GM18507 (cell line): ENCODE measurements around the gene ARF3.

Experiments used
- DNase-seq: peaks from one replicate; pipeline ENCODE4 v3.0.0; 2011; ENCODE audit warnings: low read depth; ENCODE audit not compliant: insufficient read length; ENCODE audit errors: extremely low spot score
- FAIRE-seq: peaks from 2 replicates; lab custom pipeline; 2011; peaks lifted over from hg19 to GRCh38; lab: Jason Lieb, UNC

The ARF3 gene

DNA sequence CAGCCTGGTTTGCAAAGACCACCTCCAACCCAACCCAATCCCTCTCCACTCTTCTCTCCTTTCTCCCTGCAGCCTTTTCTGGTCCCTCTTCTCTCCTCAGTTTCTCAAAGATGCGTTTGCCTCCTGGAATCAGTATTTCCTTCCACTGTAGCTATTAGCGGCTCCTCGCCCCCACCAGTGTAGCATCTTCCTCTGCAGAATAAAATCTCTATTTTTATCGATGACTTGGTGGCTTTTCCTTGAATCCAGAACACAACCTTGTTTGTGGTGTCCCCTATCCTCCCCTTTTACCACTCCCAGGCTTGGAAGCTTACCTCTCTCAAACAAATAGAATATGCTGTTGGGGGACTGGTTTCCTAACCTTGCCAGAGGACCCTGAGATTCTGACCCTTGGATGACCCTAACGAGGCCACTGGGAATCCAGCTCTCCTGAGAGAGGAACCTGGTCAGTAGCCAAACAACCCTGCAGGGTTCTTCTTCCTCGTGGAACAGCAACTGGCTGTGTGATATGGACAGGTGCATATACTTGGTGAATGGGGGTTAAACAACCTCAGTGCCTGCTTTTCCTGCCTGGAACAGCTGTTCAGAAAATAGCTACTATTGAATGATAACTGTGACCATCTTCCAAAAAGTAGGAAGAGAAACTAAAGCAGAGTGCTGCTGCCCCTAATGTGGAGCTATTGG, 25.3 kb upstream of the ARF3 start:
- no peak for FAIRE-seq
- no peak for DNase-seq

DNA sequence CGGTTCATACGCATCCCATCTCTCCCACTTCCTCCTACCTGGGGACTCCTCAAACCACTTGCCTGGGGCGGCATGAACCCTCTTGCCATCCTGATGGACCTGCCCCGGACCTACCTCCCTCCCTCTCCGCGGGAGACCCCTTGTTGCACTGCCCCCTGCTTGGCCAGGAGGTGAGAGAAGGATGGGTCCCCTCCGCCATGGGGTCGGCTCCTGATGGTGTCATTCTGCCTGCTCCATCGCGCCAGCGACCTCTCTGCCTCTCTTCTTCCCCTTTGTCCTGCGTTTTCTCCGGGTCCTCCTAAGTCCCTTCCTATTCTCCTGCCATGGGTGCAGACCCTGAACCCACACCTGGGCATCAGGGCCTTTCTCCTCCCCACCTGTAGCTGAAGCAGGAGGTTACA, 24.5 kb upstream of the ARF3 start:
- FAIRE-seq (no peak), DNase-seq (no peak)

DNA sequence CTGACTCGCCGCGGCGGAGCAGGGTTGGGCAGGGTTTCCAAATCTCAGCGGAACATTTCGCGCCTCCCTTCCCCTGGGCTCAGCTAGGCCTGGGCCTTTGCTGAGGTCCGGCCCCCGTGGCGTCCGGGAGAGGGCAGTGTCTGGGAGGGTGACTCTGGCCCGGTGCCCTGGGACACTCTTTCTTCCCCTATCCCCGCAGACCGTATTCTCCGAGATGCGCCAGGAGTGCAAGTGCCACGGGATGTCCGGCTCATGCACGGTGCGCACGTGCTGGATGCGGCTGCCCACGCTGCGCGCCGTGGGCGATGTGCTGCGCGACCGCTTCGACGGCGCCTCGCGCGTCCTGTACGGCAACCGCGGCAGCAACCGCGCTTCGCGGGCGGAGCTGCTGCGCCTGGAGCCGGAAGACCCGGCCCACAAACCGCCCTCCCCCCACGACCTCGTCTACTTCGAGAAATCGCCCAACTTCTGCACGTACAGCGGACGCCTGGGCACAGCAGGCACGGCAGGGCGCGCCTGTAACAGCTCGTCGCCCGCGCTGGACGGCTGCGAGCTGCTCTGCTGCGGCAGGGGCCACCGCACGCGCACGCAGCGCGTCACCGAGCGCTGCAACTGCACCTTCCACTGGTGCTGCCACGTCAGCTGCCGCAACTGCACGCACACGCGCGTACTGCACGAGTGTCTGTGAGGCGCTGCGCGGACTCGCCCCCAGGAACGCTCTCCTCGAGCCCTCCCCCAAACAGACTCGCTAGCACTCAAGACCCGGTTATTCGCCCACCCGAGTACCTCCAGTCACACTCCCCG, 23.9 kb upstream of the ARF3 start:
- FAIRE-seq = no peak
- no peak for DNase-seq

DNA sequence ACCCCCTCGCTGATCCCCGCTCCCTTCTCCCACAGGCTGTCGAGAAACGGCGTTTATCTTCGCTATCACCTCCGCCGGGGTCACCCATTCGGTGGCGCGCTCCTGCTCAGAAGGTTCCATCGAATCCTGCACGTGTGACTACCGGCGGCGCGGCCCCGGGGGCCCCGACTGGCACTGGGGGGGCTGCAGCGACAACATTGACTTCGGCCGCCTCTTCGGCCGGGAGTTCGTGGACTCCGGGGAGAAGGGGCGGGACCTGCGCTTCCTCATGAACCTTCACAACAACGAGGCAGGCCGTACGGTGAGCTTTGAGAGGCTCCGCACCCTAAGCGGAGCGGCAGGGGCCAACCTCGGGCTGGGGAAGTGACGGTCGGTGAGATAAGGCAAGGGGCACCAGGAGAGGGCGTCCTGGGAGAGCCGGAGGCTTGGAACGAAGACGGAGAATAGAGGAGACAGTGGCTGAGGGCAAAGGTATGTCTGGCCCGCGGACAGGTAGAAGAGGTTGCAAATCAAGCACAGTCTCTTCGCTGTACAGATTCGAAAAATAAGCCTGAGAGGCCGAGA, 23.2 kb upstream of the ARF3 start:
- no peak for DNase-seq
- no peak for FAIRE-seq

DNA sequence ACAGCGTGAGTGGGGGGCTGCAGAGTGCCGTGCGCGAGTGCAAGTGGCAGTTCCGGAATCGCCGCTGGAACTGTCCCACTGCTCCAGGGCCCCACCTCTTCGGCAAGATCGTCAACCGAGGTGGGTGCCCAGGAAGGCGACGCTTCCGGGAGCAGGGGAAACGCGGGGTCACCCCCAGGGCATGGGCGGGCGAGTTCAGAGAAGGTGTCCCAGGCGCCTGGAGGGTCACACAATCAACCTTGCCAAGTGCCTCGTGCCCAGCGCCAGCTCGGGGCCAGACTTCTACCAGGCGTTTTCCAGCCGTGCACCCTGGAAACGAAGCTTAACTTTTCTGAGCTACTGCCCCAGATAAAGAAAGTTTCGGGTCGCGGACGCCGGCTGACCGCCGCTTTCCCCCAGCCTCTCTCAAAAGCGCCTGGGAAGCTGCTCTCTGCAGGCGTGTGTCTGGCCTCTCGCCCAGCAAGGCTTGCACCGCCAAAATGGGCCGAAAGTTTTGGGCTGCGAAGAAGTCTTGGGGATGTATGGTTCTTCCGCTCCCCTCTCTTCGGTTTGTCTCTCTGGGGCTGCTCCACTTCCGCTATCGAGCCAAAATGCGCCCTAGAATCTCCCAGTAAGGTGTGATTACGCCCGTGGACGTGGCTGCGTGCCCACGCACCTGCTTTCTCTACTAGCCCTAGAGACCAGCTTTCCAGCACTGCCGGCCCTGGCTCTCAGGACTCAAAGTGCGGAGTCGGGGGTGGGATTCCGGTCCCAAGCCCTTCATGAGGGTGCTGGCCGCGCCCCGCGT, 22.5 kb upstream of the ARF3 start:
- DNase-seq (no peak), FAIRE-seq (peak; percentile 39)

DNA sequence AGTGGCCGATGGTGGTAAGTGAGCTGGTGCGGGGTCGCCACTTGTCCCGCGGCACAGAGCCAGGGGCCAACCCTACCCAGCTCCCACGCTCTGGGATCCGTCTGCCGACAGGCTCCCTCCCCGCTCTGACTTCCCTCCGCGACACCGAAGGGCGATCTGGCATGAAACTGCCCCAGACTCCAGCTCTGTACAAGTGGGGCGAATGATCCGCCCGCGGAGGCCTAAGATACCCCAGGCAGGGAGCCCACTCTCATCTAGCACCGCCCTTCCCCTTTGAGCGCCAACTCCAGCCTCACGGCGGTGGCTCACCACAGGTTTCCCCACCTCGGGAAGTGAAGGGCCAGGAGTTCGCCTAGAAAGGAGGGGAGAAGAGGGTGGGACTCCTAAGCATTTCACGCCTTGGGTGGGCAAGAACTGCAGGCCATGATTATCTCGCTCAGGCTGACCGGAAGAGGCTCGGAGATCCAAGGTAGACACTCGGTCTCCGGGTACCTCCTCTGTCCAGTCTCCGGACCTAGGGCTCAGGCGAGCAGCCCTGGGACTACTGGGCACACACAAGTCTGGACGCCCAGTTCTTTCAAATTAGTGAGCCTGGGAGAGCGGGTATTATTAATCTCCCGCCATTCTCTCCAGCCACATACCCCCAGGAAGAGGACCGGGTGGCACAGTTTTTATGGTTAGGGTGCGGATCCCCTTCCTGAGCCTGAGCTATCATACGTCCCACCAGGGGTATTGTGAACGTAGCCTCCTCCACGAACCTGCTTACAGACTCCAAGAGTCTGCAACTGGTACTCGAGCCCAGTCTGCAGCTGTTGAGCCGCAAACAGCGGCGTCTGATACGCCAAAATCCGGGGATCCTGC, 21.7 kb upstream of the ARF3 start:
- FAIRE-seq = no peak

DNA sequence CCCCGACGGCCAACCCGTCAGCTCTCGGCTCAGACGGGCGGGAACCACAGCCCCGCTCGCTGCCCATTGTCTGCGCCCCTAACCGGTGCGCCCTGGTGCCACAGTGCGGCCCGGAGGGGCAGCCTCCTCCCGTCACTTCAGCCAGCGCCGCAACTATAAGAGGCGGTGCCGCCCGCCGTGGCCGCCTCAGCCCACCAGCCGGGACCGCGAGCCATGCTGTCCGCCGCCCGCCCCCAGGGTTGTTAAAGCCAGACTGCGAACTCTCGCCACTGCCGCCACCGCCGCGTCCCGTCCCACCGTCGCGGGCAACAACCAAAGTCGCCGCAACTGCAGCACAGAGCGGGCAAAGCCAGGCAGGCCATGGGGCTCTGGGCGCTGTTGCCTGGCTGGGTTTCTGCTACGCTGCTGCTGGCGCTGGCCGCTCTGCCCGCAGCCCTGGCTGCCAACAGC, 21.0 kb upstream of the ARF3 start, which contains the start of gene WNT1:
Gene WNT1 (plus strand): TSS at position 32 of the 450 bp plus-strand sequence. CDS start 329 bp downstream, at position 361.
- no peak for FAIRE-seq
- no peak for DNase-seq

More for the DNA sequence above, 21.7 kb upstream of the ARF3 start:
- no peak for DNase-seq

DNA sequence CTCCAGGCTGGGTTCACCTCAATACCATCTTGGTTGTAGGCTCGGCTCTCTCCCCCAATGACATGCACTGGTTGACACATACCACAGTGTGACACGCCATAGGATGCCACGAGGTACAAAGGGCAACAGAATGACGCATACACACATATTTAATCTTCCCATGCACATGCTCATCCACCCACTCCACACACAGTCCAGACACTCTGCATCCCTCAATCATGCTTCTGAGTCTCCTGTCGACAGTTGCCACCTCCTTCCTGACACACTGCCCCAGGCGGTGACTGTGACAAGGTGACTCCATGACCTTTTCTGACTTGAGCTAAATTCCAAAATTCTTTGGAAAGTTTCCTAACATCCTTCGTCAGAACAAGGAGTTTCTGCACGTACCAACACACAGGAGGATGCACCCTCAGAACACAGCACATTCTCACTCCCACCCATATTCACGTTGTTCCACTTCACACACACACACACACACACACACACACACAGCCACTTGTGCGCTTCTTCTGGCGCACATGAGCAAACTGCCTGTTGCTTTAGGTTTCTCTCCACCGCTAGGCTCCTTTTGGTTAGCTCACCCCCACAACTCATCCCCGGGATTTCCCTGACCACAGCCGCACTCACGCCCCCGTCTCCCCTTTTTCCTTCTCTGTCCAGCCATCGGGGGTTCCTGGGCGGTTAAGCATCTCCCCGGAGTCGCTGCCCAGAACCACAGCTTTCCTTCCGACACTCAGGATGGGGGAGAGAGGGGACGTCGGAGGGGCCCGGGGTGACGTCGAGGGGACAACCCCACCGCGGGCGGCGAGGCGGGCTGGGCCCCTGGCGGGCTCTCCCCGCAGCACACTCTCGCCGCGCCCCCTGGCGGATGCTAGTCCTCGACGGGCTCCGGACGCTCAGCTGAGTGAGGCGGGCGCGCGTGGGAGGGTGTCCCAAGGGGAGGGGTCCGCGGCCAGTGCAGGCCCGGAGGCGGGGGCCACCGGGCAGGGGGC, 20.3 kb upstream of the ARF3 start:
- DNase-seq (no peak), FAIRE-seq (peak; percentile 81)

DNA sequence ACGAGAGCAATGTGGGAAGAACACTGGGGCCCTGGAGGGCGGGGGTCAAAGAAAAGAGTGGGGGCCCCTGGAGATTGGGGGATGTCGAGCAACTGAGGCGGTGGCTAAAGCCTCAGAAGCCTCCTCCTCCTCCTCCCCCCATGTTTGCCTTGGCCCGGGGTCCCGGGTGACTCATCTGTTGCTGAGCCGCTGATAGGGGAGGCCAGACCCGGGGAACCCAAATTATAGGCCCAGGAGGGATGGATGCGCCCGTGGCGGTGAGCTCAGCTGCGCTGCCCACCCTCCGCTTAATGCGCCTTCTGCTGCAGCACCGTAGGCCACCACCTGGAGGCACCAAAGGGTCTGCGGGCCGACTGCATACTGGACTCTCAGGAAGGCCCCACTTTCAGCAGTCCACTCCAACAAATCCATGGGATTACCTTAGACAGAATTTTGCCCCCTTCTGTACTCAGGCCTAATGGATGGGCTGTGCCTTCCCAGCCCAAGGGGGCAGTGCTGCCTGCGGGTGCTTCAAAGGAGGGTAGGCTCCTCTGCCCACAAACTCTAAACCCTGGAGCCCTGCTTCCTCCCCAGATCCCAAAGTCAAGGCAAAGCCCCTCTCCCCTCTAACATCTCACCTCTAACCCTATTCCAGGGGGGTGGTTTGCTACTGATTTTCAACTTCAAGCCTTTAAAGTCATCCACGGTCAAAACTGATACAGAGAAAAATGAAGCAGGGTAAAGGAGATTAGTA, 16.8 kb upstream of the ARF3 start:
- peak; percentile 5 for FAIRE-seq
- no peak for DNase-seq

DNA sequence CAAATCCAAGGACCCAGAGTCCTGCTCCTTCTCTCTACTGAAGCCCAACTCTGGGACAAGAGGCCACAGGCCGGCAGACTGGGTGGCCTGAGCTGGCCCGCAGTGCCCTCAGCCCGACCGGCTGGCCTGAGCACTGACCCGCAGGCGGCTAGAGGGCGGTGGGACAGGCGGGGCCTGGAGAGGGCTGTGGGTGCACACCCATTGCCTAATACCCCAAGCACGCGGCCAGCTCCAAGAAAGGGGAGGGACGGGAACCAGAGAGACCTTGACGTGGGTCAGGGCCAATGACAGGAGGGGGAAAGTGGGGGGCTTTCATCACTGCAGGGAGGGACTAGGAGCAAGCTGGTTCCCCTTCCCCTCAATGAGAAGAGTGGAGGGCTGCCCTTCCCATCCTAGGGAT, 16.2 kb upstream of the ARF3 start:
- FAIRE-seq (no peak), DNase-seq (no peak)

DNA sequence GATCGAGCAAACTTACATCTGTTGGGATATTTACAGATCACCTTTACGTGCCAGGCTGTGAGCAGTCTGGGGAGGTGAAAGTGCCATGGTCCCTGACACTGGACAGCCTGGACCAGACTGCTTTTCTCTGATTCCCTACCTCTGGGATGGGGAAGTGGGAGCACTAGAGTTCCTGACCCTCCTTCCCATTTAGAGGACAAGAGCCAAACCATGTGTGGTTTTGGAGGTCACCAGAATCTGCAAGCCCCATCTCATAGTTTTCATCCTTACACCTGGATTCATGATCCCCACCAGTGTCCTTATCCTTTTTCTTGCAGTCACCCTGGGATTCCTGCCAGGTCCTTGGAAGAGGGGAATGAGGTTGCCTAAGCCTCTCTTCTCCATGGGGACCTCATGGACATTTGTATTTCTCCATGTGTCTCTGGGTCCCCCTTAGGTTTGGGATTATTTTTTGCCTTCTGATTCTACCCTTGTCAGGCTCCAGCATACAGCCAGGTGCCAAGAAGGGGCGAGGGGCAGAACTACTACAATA, 15.7 kb upstream of the ARF3 start:
- DNase-seq (no peak), FAIRE-seq (no peak)

DNA sequence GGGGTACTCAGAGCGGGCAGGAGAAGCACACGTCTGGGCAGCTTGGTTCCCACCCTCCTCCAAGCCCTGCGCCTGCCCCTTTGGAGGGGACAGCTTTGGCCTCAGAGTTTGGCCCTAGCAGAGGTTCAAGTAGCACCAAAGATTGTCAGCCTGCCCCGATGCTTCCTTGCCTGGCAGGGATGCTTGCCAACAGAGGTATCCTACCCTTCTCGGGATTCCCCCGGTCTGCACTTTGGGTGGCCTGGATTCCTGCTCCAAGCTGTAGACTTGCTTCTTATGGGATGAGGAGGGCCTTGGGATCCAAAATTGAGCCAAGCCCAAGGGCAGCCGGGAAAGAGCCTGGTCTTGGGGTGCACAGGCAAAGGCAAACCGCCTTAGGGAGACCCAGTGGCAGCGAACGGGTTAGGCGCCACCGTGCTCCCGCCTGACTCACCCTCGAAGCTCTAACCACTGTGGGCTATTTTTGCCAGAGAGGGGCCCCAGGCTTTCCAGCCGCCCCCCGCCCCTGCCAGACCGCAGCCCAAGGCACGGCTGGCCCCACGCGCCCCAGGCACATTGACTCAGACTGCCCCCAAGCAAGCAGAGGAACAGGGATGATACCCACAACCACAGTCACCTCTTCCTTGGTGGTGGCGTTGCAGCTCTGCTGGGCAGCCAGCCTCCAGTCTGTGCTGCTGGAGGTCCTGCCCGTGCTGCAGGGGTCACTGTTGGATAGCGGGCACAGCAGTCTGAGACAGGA, 15.1 kb upstream of the ARF3 start:
- FAIRE-seq (no peak), DNase-seq (no peak)

DNA sequence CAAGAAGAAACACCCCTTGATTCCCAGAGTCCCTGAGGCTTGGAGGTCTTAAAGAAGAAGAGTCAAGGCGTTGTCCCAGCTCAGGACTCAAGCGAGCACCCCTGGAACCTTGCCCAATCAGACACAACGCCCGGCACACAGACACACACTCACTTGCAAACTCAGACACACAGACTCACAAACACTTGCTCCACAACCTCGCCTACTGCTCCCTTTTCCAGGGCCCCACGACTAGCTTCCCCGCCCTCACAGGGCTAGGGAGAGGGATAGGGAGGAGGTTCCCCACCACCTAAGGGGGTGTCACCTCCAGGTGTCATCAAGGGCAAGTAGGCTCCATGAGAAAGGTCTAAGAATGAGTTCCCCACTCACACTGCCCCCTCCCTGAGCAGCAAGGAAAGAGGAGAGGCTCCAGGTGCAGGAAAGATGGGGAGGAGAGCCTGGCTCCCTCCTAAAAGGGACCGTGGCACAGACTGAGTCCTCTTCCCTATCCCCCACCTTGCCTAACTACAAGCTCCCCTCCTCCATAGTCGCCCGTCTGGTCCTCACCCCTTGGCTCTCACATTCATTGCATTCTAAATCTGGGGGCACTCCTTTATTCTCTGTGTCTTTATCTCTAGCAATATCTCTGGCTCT, 13.5 kb upstream of the ARF3 start:
- no peak for FAIRE-seq
- no peak for DNase-seq

DNA sequence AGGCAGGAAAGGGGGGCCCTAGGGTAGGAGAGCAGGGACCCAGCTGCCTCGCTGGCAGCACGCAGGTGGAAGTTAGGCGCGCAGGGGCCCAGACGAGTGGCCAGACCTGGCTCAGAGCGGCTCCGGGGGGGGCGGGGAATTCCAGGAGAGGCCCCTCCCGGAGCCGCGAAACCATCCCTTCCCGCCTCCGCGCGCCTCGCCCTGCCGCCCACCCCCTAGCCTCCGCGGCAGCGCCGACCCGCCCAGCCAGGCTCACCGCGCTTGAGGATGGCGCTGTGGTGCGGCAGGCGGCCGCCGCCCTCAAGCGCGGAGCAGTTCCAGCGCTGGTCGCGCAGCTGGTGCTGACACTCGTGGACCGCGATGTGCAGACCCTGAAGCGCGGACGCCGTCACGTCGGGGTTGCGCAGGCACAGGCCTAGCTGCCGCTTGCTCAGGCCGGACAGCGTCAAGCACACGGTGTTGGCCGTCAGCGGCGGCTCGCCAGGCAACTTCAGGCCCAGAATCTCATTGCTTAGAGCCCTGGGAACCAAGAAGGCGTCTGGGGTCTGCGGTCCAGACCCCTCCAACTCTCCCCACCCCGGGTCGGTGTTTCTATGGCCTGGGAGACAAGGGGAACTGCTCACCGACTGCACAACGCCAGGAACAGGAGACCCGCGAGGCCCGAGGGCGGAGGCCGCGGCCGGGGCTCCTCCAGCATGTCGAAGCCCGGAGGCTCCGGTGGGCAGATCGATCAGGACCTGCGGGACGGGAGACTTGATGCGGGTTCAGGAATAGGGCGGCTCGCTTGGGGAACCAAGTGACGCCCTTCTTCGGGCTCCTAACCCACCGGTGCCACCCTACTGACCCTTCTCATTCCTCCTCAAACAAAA, 12.8 kb upstream of the ARF3 start:
- no peak for FAIRE-seq
- no peak for DNase-seq

DNA sequence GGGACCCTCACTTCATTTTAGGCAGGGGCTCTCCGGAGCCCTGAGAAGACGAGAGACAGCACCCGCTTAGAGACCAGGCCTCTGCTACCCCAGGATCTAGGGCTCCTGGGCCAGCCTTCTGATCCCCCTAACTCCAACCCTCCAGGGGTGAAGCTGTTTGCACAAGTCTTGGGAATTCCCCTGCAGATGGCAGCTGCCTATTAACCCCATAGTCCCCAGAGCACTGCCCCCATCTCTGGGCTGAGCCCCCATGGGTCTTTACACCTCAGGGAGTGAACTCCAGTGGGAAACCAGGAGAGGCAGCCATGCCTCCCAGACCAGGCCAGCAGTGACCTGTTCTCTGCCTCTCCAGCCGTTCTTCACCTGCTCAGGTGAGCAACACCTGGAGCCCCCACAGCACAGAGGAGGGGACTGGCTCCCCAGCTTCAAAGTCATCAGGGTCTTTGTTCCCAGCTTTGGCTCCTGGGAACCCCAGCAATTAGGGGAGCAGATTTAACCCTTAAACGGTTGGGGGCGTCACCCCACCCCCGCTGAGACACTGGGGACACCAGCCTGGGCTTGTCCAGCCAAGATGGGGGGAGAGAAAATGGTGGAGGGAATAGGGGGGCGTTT, 12.0 kb upstream of the ARF3 start:
- no peak for FAIRE-seq
- no peak for DNase-seq
